Pons (tissue), 1 donor: ENCODE results near the gene RNASE13.
A peak's percentile ranks its signal among the peaks of the same experiment; 100 is the strongest.
"Not testable (repeated sequence)": the region's sequence is repeated elsewhere in the genome, so short reads cannot be mapped to it uniquely, and the experiment has no call there.

Source experiments
- DNase-seq: peaks from one replicate; pipeline ENCODE4 v3.0.0-alpha.2; 2016; ENCODE audit warnings: low spot score

The RNASE13 gene

GRCh38 chr14:21041676-21042433 lies 7.2 kb upstream of the RNASE13 start, which contains the start of gene RNASE7:
RNASE7 (plus strand) TSS chr14:21042362; CDS start chr14:21042993, 631 bp downstream.
- no peak for DNase-seq

- DNase-seq, result not testable (repeated sequence)
Observed at GRCh38 chr14:21040941-21041340, 6.3 kb upstream of the RNASE13 start.

- no peak for DNase-seq
Observed at GRCh38 chr14:21040370-21040925, 5.8 kb upstream of the RNASE13 start.

- peak; percentile 95 for DNase-seq
Observed at GRCh38 chr14:21039585-21040369, 5.2 kb upstream of the RNASE13 start.

GRCh38 chr14:21038441-21039422 lies 4.1 kb upstream of the RNASE13 start:
- peak; percentile 91 for DNase-seq

GRCh38 chr14:21037156-21037555 lies 2.5 kb upstream of the RNASE13 start:
- DNase-seq, result no peak

GRCh38 chr14:21036751-21037150 lies 2.1 kb upstream of the RNASE13 start:
- DNase-seq, result no peak

- no peak for DNase-seq
Observed at GRCh38 chr14:21033133-21033698, 1.4 kb downstream of the RNASE13 start.

GRCh38 chr14:21032326-21033132 lies 2.1 kb downstream of the RNASE13 start:
- DNase-seq, result no peak

- no peak for DNase-seq
Observed at GRCh38 chr14:21030531-21030930, 4.1 kb downstream of the RNASE13 start.

- no peak for DNase-seq
Observed at GRCh38 chr14:21029917-21030316, 4.7 kb downstream of the RNASE13 start, which contains the start of gene TPPP2. TPPP2 (plus strand) TSS chr14:21030217; CDS start chr14:21030582, 365 bp downstream.

- DNase-seq, result no peak
Observed at GRCh38 chr14:21026988-21027315, 7.7 kb downstream of the RNASE13 start.

GRCh38 chr14:21026274-21026987 lies 8.2 kb downstream of the RNASE13 start:
- DNase-seq, result peak; percentile 97

GRCh38 chr14:21025371-21026273 lies 9.0 kb downstream of the RNASE13 start:
- DNase-seq, result peak; percentile 78

GRCh38 chr14:21024585-21025370 lies 9.8 kb downstream of the RNASE13 start, which contains the start of gene NDRG2:
NDRG2 (minus strand) TSS chr14:21025061; CDS start chr14:21023315, 1,746 bp downstream.
- DNase-seq, result peak; percentile 64

GRCh38 chr14:21023817-21024584 lies 10.6 kb downstream of the RNASE13 start:
- DNase-seq, result peak; percentile 31

- peak; percentile 63 for DNase-seq
Observed at GRCh38 chr14:21023174-21023573, 11.4 kb downstream of the RNASE13 start.
